ENCODE results near the gene TOB1. TPM values are rescaled to one million over a fixed set of nuclear protein-coding genes. Genes with fewer than 3 reads are reported as not detected.

The TOB1 gene
- total and polyA plus RNA-seq, 9 of the 15 experiments (the other 6 are each of a cell fraction or from before 2014, with no cell fraction given) = 4.8 to 63.7 (median 13.2) TPM

GRCh38 chr17:50837980-50838954 lies 27.9 kb downstream of the TOB1 start (continued):
- TF ChIP-seq ATF7 (IDR thresholded peaks at IDR 0.05) (no peak), LEF1 (IDR thresholded peaks at IDR 0.05) (no peak), NONO (IDR thresholded peaks at IDR 0.05; ENCODE audit: low read depth in 2 of 2, low read length in 1 of 2) (no peak), NCOA1 (IDR thresholded peaks at IDR 0.05; ENCODE audit: low read depth) (no peak), ATF4 (CRISPR knock-in tag; IDR thresholded peaks at IDR 0.05) (no peak), HNRNPL (IDR thresholded peaks at IDR 0.05; ENCODE audit: low read depth, low read length) (no peak)

- in situ Hi-C loops (cut with MboI) = no loop called here
- ATAC-seq = no peak
- DNase-seq (ENCODE audit: extremely low read depth in 1 of 4, low spot score in 3 of 4) = no peak
- 0 out of 4 replicates have a peak overlapping the region, but pooled peaks of 1 of the 2 experiments have one; percentile 27 for H3K9ac ChIP-seq (ENCODE audit: insufficient read depth in 1 of 2, low read depth in 2 of 2, low read length in 2 of 2)
- H3K27me3 ChIP-seq (ENCODE audit: control insufficient read depth in 2 of 2, insufficient read depth in 2 of 2, low read length in 2 of 2) = peaks cover 0 to 20% of the 10 kb centered on the region in 2 experiments; a peak in 3 of 5 replicates
- BruUV-seq (replicated peaks) = no TSS peak
- H3K9me1 ChIP-seq (ENCODE audit: control insufficient read depth, insufficient read depth, low read length) = no peaks in the 10 kb centered on the region
- no peak overlapping the region for H2AFZ ChIP-seq (ENCODE audit: low read depth, low read length)
- no peak for FAIRE-seq
- H4K20me1 ChIP-seq (replicated peaks; ENCODE audit: control insufficient read depth, insufficient read depth, low read length) = no peaks in the 10 kb centered on the region; the same call in 1 of the 2 replicates
- ChIA-PET CTCF (ENCODE audit: low intra/inter-chr PET ratio) (no interaction called here), POLR2A (interaction anchor here (0.6 to 1.2 kb wide), 5 partner anchors 26 to 55 kb away, joined by 3 to 8 read pairs (median 4); partner anchors contain the start of gene TOB1)
- 14% methylated on average over 4 of the region's 7 CpGs for WGBS (ENCODE audit: insufficient coverage, low coverage, missing lambda C conversion rate)
- intact Hi-C loops (cut with micrococcal nuclease) = no loop called here
- H3K27ac ChIP-seq (ENCODE audit: extremely low read depth, low read depth, low read length) = no peak overlapping the region
- no peaks in the 10 kb centered on the region for H3K9me3 ChIP-seq (replicated peaks; ENCODE audit: control insufficient read depth, insufficient read depth, low read depth, low read length)
- H3K79me2 ChIP-seq (ENCODE audit: control insufficient read depth, insufficient read depth, low read length) = no peaks in the 10 kb centered on the region
- no peak overlapping the region for H3K4me3 ChIP-seq
- no peak overlapping the region for H3K4me2 ChIP-seq (ENCODE audit: insufficient read depth, low read length)
- peaks cover 1 to 45% of the 10 kb centered on the region in 2 experiments; a peak in 3 of 5 replicates for H3K4me1 ChIP-seq (replicated peaks in 1 of 2; ENCODE audit: control insufficient read depth in 2 of 2, insufficient read depth in 2 of 2, low read length in 2 of 2)
- no peaks in the 10 kb centered on the region for H3K36me3 ChIP-seq (ENCODE audit: control insufficient read depth, insufficient read depth, low read length)
- TF ChIP-seq DDX20 (tag; IDR thresholded peaks at IDR 0.05; ENCODE audit: low read depth) (no peak), KDM2B (CRISPR knock-in tag; IDR thresholded peaks at IDR 0.05) (no peak), ZNF23 (CRISPR knock-in tag; IDR thresholded peaks at IDR 0.05) (no peak), EWSR1 (IDR thresholded peaks at IDR 0.05; ENCODE audit: borderline replicate concordance, low read depth, partially characterized antibody) (no peak), RBM14 (IDR thresholded peaks at IDR 0.05; ENCODE audit: borderline replicate concordance, insufficient read depth, low read depth, low read length) (no peak), POLR2A (conservative IDR thresholded peaks at IDR 0.05) (no peak), ZNF316 (IDR thresholded peaks at IDR 0.05) (no peak), JUNB (CRISPR knock-in tag; conservative IDR thresholded peaks at IDR 0.05) (no peak), GTF2A2 (tag; IDR thresholded peaks at IDR 0.05) (no peak), MBD2 (IDR thresholded peaks at IDR 0.05; ENCODE audit: borderline replicate concordance, low read depth) (no peak), ZNF232 (CRISPR knock-in tag; IDR thresholded peaks at IDR 0.05) (no peak), MLLT1 (IDR thresholded peaks at IDR 0.05) (no peak), ZKSCAN1 (IDR thresholded peaks at IDR 0.05; ENCODE audit: low read depth, low read length) (no peak)
These were observed 28.7 kb downstream of the TOB1 start for GRCh38 chr17:50837286-50837979.

Data from K562 (cell line).